Vagina (tissue), 2 donors: Measurements from ENCODE around the gene TMEM259. TPM values are rescaled to one million over a fixed set of nuclear protein-coding genes. Genes with fewer than 3 reads are reported as not detected.

Experiments
- DNase-seq, 2 donors: peaks; one replicate each; pipeline ENCODE4 v3.0.0-alpha.2; 2017; ENCODE audit errors: extremely low spot score in 2 of 2
- H3K27ac ChIP-seq: fragments of 200-600 bp; sonication (generic); one replicate; pipeline ENCODE4 v1.5.1; 2019
- H3K27me3 ChIP-seq: fragments of 200-600 bp; sonication (generic); one replicate; pipeline ENCODE4 v1.5.1; 2019
- H3K36me3 ChIP-seq, 2 donors: fragments of 200-600 bp; sonication (generic); one replicate each; pipeline ENCODE4 v1.5.1; 2017 to 2019
- H3K4me1 ChIP-seq: fragments of 200-600 bp; sonication (generic); one replicate; pipeline ENCODE4 v1.5.1; 2019
- H3K4me3 ChIP-seq, 2 donors: fragments of 200-600 bp; sonication (generic); 1 replicate in 1 of 2; 2 replicates in 1 of 2; pipeline ENCODE4 v1.5.1; 2016 to 2019
- H3K9me3 ChIP-seq: fragments of 200-600 bp; sonication (generic); one replicate; pipeline ENCODE4 v1.5.1; 2019
- CTCF ChIP-seq, 3 experiments: fragments of 450-650 bp in 2 of 3; fragments of 200-600 bp in 1 of 3; sonication (generic) in 1 of 3; IDR thresholded peaks; one replicate each; pipeline ENCODE4 v1.5.1; 2017 to 2019; ENCODE audit warnings: antibody characterized with exemption in 3 of 3, mild to moderate bottlenecking in 2 of 3, moderate library complexity in 2 of 3
- POLR2A ChIP-seq, 2 donors: fragments of 450-650 bp; IDR thresholded peaks; one replicate each; pipeline ENCODE4 v1.6.1; 2017; ENCODE audit warnings: antibody characterized with exemption in 2 of 2, mild to moderate bottlenecking in 2 of 2, moderate library complexity in 2 of 2
- POLR2AphosphoS5 ChIP-seq, 2 donors: sonication (generic); formaldehyde crosslinking; IDR thresholded peaks; one replicate each; pipeline ENCODE4 v1.9.0; 2017; ENCODE audit warnings: antibody characterized with exemption in 2 of 2, mild to moderate bottlenecking in 2 of 2, low read depth in 1 of 2; ENCODE audit not compliant: insufficient read depth in 1 of 2
- intact Hi-C: fragments of 100-400 bp; cut with DNase I; formaldehyde crosslinking; loops from one replicate; pipeline ENCODE4 v1.15.1; 2023
- total RNA-seq: library from RNA; depleted of rRNA; stranded (reverse); fragments of >200 nt; gene quantifications from one replicate; pipeline ENCODE4 v1.2.3, GENCODE V29; 2016

The TMEM259 gene
- total RNA-seq, 1 donor from 2014 or later = 130 TPM

- Histone ChIP-seq H3K4me1 (peaks cover 14% of the 10 kb centered on the region), H3K27me3 (no peaks in the 10 kb centered on the region), H3K36me3 (peaks cover 0 to 26% of the 10 kb centered on the region in 2 donors), H3K4me3 (no peak overlapping the region), H3K9me3 (no peaks in the 10 kb centered on the region), H3K27ac (no peak overlapping the region)
- TF ChIP-seq POLR2AphosphoS5 (IDR thresholded peaks at IDR 0.05; ENCODE audit: insufficient read depth in 1 of 2, low read depth in 1 of 2) = no peak
- TF ChIP-seq CTCF (IDR thresholded peaks at IDR 0.05) = no peak
- no peak for TF ChIP-seq POLR2A (IDR thresholded peaks at IDR 0.05)
- no peak for DNase-seq
- intact Hi-C loops = no loop called here
These were observed 13.3 kb downstream of the TMEM259 start for GRCh38 chr19:1007399-1008251.

- Histone ChIP-seq H3K36me3 (peaks cover 0 to 18% of the 10 kb centered on the region in 2 donors), H3K27ac (no peak overlapping the region), H3K4me3 (no peak overlapping the region), H3K9me3 (no peaks in the 10 kb centered on the region), H3K4me1 (peaks cover 14% of the 10 kb centered on the region), H3K27me3 (no peaks in the 10 kb centered on the region)
- intact Hi-C loops = no loop called here
- no peak for DNase-seq
- TF ChIP-seq POLR2A (IDR thresholded peaks at IDR 0.05) (no peak), CTCF (IDR thresholded peaks at IDR 0.05) (no peak), POLR2AphosphoS5 (IDR thresholded peaks at IDR 0.05; ENCODE audit: insufficient read depth in 1 of 2, low read depth in 1 of 2) (no peak)
These were observed 14.1 kb downstream of the TMEM259 start for GRCh38 chr19:1006711-1007398.

- Histone ChIP-seq H3K9me3 (no peaks in the 10 kb centered on the region), H3K4me1 (peaks cover 19% of the 10 kb centered on the region), H3K36me3 (no peaks in the 10 kb centered on the region), H3K27ac (no peak overlapping the region), H3K4me3 (no peak overlapping the region), H3K27me3 (no peaks in the 10 kb centered on the region)
- intact Hi-C loops = no loop called here
- TF ChIP-seq CTCF (IDR thresholded peaks at IDR 0.05) (no peak), POLR2AphosphoS5 (IDR thresholded peaks at IDR 0.05; ENCODE audit: insufficient read depth in 1 of 2, low read depth in 1 of 2) (no peak), POLR2A (IDR thresholded peaks at IDR 0.05) (no peak)
- no peak for DNase-seq
These were observed 15.9 kb downstream of the TMEM259 start for GRCh38 chr19:1004803-1005664.

- peaks cover 16% of the 10 kb centered on the region for H3K4me1 ChIP-seq
- no peaks in the 10 kb centered on the region for H3K9me3 ChIP-seq
- H3K27ac ChIP-seq = no peak overlapping the region
- H3K27me3 ChIP-seq = peaks cover 6% of the 10 kb centered on the region
- no peak for DNase-seq
- H3K36me3 ChIP-seq = no peaks in the 10 kb centered on the region
- intact Hi-C loops = no loop called here
- no peak overlapping the region for H3K4me3 ChIP-seq
- TF ChIP-seq POLR2A (IDR thresholded peaks at IDR 0.05) (no peak), CTCF (IDR thresholded peaks at IDR 0.05) (no peak), POLR2AphosphoS5 (IDR thresholded peaks at IDR 0.05; ENCODE audit: insufficient read depth in 1 of 2, low read depth in 1 of 2) (no peak)
These were observed 16.6 kb downstream of the TMEM259 start for GRCh38 chr19:1004204-1004802.
